GM12878 (cell line): Measurements from ENCODE around the gene TTC22. TPM values are rescaled to one million over a fixed set of nuclear protein-coding genes. Genes with fewer than 3 reads are reported as not detected.
A peak's percentile ranks its signal among the peaks of the same experiment; 100 is the strongest.

ENCODE experiments used
- ATAC-seq: fragments of 200-7000 bp; cut with Tn5 transposase; 3 replicates; pipeline ENCODE4 v1.9.1; 2020; ENCODE audit warnings: mild to moderate bottlenecking, moderate library complexity
- BruUV-seq: library from RNA; stranded (reverse); fragments of 400-500 nt; replicated peaks from 2 replicates; lab custom pipeline; 2021; lab: Mats Ljungman, UMichigan
- CTCF ChIA-PET: fragments of 300-600 bp; sonication (Branson Sonifier 250); formaldehyde crosslinking; extraction: SDS; loops from one replicate; lab custom pipeline; 2021; ENCODE audit warnings: inconsistent platforms; lab: Yijun Ruan, JAX
- POLR2A ChIA-PET: fragments of 350-600 bp; formaldehyde crosslinking; extraction: SDS; loops from one replicate; lab custom pipeline; 2021; ENCODE audit warnings: inconsistent platforms; lab: Charles Lee
- RAD21 ChIA-PET: fragments of 300-600 bp; sonication (Branson Sonifier 250); formaldehyde crosslinking; loops from one replicate; lab custom pipeline; 2023; ENCODE audit warnings: antibody characterized with exemption; ENCODE audit not compliant: unreplicated experiment; lab: Charles Lee
- SMC1A ChIA-PET: fragments of 300-600 bp; sonication (Branson Sonifier 250); formaldehyde crosslinking; loops from one replicate; lab custom pipeline; 2023; ENCODE audit not compliant: unreplicated experiment, uncharacterized antibody; lab: Charles Lee
- DNase-seq: peaks from one replicate; pipeline ENCODE4 v3.0.0-alpha.2; 2011; ENCODE audit warnings: low read depth, low spot score
- FAIRE-seq: peaks from 3 replicates; lab custom pipeline; 2011; peaks lifted over from hg19 to GRCh38; lab: Jason Lieb, UNC
- H2AFZ ChIP-seq: 2 replicates; pipeline ENCODE4 v1.6.0; 2011; ENCODE audit warnings: low read depth, low read length, control low read depth; ENCODE audit not compliant: control insufficient read depth
- H3K27ac ChIP-seq: 2 replicates; pipeline ENCODE4 v1.5.1; 2011; ENCODE audit warnings: control low read depth; ENCODE audit not compliant: control insufficient read depth, insufficient read depth
- H3K27me3 ChIP-seq, 2 experiments: replicated peaks in 1 of 2; 2 replicates each; pipeline versions ENCODE4 v1.6.0 to v1.6.1; 2011; ENCODE audit warnings: low read length in 1 of 2; ENCODE audit not compliant: control insufficient read depth in 2 of 2, insufficient read depth in 2 of 2
- H3K36me3 ChIP-seq, 2 experiments: 2 replicates each; pipeline ENCODE4 v1.5.1; 2011; ENCODE audit warnings: low read length in 1 of 2; ENCODE audit not compliant: control insufficient read depth in 2 of 2, insufficient read depth in 2 of 2
- H3K4me1 ChIP-seq: 2 replicates; pipeline ENCODE4 v1.6.1; 2011; ENCODE audit warnings: mild to moderate bottlenecking, low read length, moderate library complexity, mixed read lengths; ENCODE audit not compliant: control insufficient read depth, insufficient read depth
- H3K4me2 ChIP-seq: 2 replicates; pipeline ENCODE4 v1.6.0; 2011; ENCODE audit warnings: control low read depth; ENCODE audit not compliant: control insufficient read depth, insufficient read depth
- H3K4me3 ChIP-seq: fragments of 200-600 bp; sonication (generic); 2 replicates; pipeline ENCODE4 v1.5.1; 2016
- H3K79me2 ChIP-seq: 2 replicates; pipeline ENCODE4 v1.6.0; 2011; ENCODE audit warnings: low read length; ENCODE audit not compliant: control insufficient read depth, insufficient read depth
- H3K9ac ChIP-seq: 2 replicates; pipeline ENCODE4 v1.8.0; 2011; ENCODE audit warnings: low read length, control low read depth, mixed read lengths; ENCODE audit not compliant: control insufficient read depth, insufficient read depth
- H3K9me3 ChIP-seq: replicated peaks from 3 replicates; pipeline ENCODE4 v1.5.1; 2011; ENCODE audit warnings: mild to moderate bottlenecking, low read length; ENCODE audit not compliant: control insufficient read depth, insufficient read depth
- H4K20me1 ChIP-seq: 2 replicates; pipeline ENCODE4 v1.6.0; 2011; ENCODE audit not compliant: control insufficient read depth, insufficient read depth
- RAD21 ChIP-seq: IDR thresholded peaks from 2 replicates; pipeline ENCODE4 v1.6.1; 2011; ENCODE audit warnings: mild to moderate bottlenecking, low read depth, low read length, moderate library complexity; ENCODE audit not compliant: insufficient read depth
- RELA ChIP-seq: fragments of 450-650 bp; IDR thresholded peaks from 2 replicates; pipeline ENCODE4 v1.8.0; 2014; ENCODE audit warnings: borderline replicate concordance; ENCODE audit not compliant: partially characterized antibody
- SIN3A ChIP-seq: IDR thresholded peaks from 2 replicates; pipeline ENCODE4 v1.6.1; 2012; ENCODE audit warnings: low read depth, low read length, improper control_type of control experiment
- SMARCA5 ChIP-seq: fragments of 450-650 bp; IDR thresholded peaks from 2 replicates; pipeline ENCODE4 v1.6.1; 2017; ENCODE audit warnings: mild to moderate bottlenecking
- WRNIP1 ChIP-seq: IDR thresholded peaks from 2 replicates; pipeline ENCODE4 v1.6.1; 2011; ENCODE audit warnings: low read depth, low read length, improper control_type of control experiment, borderline replicate concordance
- WGBS: methylation state at CpG from one replicate; pipeline ENCODE4 v1.1.6; 2016; ENCODE audit warnings: low lambda C conversion rate; ENCODE audit not compliant: insufficient replicate concordance, insufficient coverage; ENCODE audit errors: missing lambda C conversion rate; 5-methylcytosine and 5-hydroxymethylcytosine counted together
- in situ Hi-C: fragments of 300-500 bp; cut with MboI; formaldehyde crosslinking; loops from 9 replicates; pipeline ENCODE4 v1.14.3; 2018; ENCODE audit warnings: mixed read lengths
- intact Hi-C: fragments of 100-400 bp; cut with micrococcal nuclease; formaldehyde crosslinking; loops from one replicate; pipeline ENCODE4 v1.14.2; 2022; ENCODE audit not compliant: unreplicated experiment
- polyA plus RNA-seq, 11 experiments: library from polyadenylated mRNA; depleted of rRNA in 4 of 11; unstranded in 6 of 11; stranded (reverse) in 5 of 11; fragments of >200 nt; fragmentation: Nextera tagmentation in 4 of 11; fragmentation: Illumina TruSeq in 1 of 11; extraction: Ambion mirVana in 4 of 11; extraction: Trizol in 1 of 11; gene quantifications; 1 replicate in 1 of 11; 2 replicates in 10 of 11; pipeline versions ENCODE4 v1.2.1 to v1.2.3, GENCODE V29; 2011 to 2016; ENCODE audit warnings: inconsistent platforms in 2 of 11, missing spikeins in 2 of 11, low read depth in 1 of 11
- total RNA-seq, 4 experiments: library from RNA; depleted of rRNA in 3 of 4; stranded (reverse); fragments of >200 nt in 3 of 4; fragmentation: Illumina TruSeq in 1 of 4; extraction: Trizol in 1 of 4; gene quantifications; 2 replicates each; pipeline versions ENCODE4 v1.2.1 to v1.2.3, GENCODE V29; 2013 to 2021
- TF ChIP-seq, protein P1 (sequence below), 3 experiments: IDR thresholded peaks in 2 of 3; conservative IDR thresholded peaks in 1 of 3; 2 replicates each; pipeline ENCODE4 v1.5.1; 2011; ENCODE audit warnings: low read depth in 3 of 3, low read length in 3 of 3, mild to moderate bottlenecking in 3 of 3, control low read depth in 2 of 3, moderate library complexity in 2 of 3, inconsistent platforms in 1 of 3, mixed read lengths in 1 of 3; ENCODE audit not compliant: control insufficient read depth in 2 of 3, insufficient read depth in 1 of 3; ENCODE audit errors: extremely low read depth in 1 of 3
- TF ChIP-seq, protein P2 (sequence below): IDR thresholded peaks from 2 replicates; pipeline ENCODE4 v1.6.1; 2012; ENCODE audit warnings: mild to moderate bottlenecking, low read depth, low read length
- TF ChIP-seq, protein P3 (sequence below): IDR thresholded peaks from 2 replicates; pipeline ENCODE4 v1.6.1; 2011; ENCODE audit warnings: borderline replicate concordance, low read depth, mild to moderate bottlenecking, moderate library complexity, low read length; ENCODE audit not compliant: insufficient read depth, poor library complexity, severe bottlenecking

Gene TTC22
- total and polyA plus RNA-seq, 10 of the 15 experiments (the other 5 are each of a cell fraction or from before 2014, with no cell fraction given): 0.64 to 5.1 (median 1.9) TPM

DNA sequence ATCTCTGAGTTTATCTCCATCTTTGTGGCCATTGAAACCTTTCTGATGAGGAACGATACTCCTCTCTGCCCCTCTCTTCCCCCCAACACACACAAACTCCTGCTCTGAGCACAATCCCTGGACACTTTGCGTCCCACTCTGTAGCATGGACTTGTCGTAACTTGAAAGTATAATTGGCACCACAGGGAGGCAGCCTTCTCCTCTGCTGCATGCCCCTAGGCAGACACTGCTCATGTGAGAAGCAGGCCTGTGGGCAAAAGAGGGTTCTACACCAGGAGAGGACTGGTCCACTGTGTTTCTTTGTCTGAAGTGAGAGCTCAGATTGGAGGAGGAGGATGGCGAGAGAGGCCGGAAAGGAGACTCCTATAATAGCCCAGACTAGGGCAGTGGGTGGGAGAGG lies 33.0 kb downstream of the TTC22 start:
- BruUV-seq: no TSS peak
- H3K36me3 ChIP-seq: no peaks in the 10 kb centered on the region
- POLR2A ChIA-PET: no interaction called here
- no peak overlapping the region for H2AFZ ChIP-seq
- H3K4me2 ChIP-seq: no peak overlapping the region
- intact Hi-C loops (no loop called here), in situ Hi-C loops (no loop called here)
- H3K27ac ChIP-seq: no peak overlapping the region
- H4K20me1 ChIP-seq: no peaks in the 10 kb centered on the region
- WGBS: 80% methylated on average over 5 of the region's 5 CpGs
- no peaks in the 10 kb centered on the region for H3K9me3 ChIP-seq
- peaks cover 9% of the 10 kb centered on the region for H3K4me1 ChIP-seq
- DNase-seq (no peak), FAIRE-seq (no peak), ATAC-seq (no peak)
- RAD21 ChIA-PET: interaction anchor here (1.2 to 1.5 kb wide), 2 partner anchors 12 to 32 kb away, joined by 3 to 5 read pairs; no protein-coding TSS in a partner anchor
- no peak for TF ChIP-seq WRNIP1
- TF ChIP-seq, protein P1, sequence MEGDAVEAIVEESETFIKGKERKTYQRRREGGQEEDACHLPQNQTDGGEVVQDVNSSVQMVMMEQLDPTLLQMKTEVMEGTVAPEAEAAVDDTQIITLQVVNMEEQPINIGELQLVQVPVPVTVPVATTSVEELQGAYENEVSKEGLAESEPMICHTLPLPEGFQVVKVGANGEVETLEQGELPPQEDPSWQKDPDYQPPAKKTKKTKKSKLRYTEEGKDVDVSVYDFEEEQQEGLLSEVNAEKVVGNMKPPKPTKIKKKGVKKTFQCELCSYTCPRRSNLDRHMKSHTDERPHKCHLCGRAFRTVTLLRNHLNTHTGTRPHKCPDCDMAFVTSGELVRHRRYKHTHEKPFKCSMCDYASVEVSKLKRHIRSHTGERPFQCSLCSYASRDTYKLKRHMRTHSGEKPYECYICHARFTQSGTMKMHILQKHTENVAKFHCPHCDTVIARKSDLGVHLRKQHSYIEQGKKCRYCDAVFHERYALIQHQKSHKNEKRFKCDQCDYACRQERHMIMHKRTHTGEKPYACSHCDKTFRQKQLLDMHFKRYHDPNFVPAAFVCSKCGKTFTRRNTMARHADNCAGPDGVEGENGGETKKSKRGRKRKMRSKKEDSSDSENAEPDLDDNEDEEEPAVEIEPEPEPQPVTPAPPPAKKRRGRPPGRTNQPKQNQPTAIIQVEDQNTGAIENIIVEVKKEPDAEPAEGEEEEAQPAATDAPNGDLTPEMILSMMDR (IDR thresholded peaks at IDR 0.05 in 2 of 3, conservative IDR thresholded peaks at IDR 0.05 in 1 of 3; ENCODE audit: control insufficient read depth in 2 of 3, extremely low read depth in 1 of 3, insufficient read depth in 1 of 3, low read depth in 3 of 3, low read length in 3 of 3): peak in 1 of 3 experiments; percentile 10; a peak in 1 of 6 replicates
- TF ChIP-seq RAD21: 0 out of 2 replicates have a peak, but pooled peaks have one; percentile 29
- H3K9ac ChIP-seq: no peak overlapping the region
- H3K27me3 ChIP-seq: no peaks in the 10 kb centered on the region
- SMC1A ChIA-PET: interaction anchor here (1.1 to 2.0 kb wide), 4 partner anchors 10 to 45 kb away, joined by 3 to 6 read pairs (median 3); no protein-coding TSS in a partner anchor
- H3K4me3 ChIP-seq: no peak overlapping the region
- H3K79me2 ChIP-seq: peaks cover 12% of the 10 kb centered on the region
- CTCF ChIA-PET: interaction anchor here (1.2 to 8.9 kb wide), 5 partner anchors 24 to 42 kb away, joined by 6 to 60 read pairs (median 7); partner anchors contain the start of gene TTC22

DNA sequence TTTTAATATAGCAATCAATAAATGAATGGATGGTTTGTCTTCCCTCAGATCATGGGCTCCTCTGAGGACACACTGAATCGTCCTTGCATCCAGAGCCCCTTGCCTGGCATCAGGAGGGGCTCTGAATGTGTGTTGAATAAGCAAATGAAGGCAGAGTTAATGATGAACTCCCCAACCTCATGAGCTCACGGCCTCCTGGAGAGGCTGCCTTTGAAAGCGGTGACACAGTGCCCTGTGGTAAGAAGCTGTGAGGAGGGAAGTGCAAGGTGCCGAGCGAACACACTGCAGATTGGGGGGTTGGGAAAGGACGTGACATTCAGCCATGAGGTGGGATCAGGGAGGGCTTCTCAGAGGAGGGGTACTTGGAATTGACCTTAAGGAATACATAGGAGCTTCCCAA lies 33.6 kb downstream of the TTC22 start:
- Histone ChIP-seq H3K79me2 (peaks cover 17% of the 10 kb centered on the region), H3K4me1 (peaks cover 9% of the 10 kb centered on the region), H2AFZ (no peak overlapping the region), H3K36me3 (no peaks in the 10 kb centered on the region), H3K27ac (no peak overlapping the region), H3K9ac (no peak overlapping the region), H4K20me1 (no peaks in the 10 kb centered on the region), H3K4me3 (no peak overlapping the region), H3K4me2 (no peak overlapping the region), H3K27me3 (no peaks in the 10 kb centered on the region), H3K9me3 (no peaks in the 10 kb centered on the region)
- ATAC-seq: no peak
- no peak for DNase-seq
- ChIA-PET POLR2A (no interaction called here), CTCF (interaction anchor here (1.2 to 8.9 kb wide), 4 partner anchors 28 to 42 kb away, joined by 6 to 60 read pairs (median 7); partner anchors contain the start of gene TTC22), SMC1A (interaction anchor here (0.9 to 2.0 kb wide), 5 partner anchors 28 to 110 kb away, joined by 3 to 6 read pairs (median 4); no protein-coding TSS in a partner anchor), RAD21 (interaction anchor here (1.2 to 1.5 kb wide), 3 partner anchors 11 to 34 kb away, joined by 3 to 10 read pairs (median 5); partner anchors contain the start of gene TTC22)
- in situ Hi-C loops (no loop called here), intact Hi-C loops (no loop called here)
- TF ChIP-seq, protein P2, sequence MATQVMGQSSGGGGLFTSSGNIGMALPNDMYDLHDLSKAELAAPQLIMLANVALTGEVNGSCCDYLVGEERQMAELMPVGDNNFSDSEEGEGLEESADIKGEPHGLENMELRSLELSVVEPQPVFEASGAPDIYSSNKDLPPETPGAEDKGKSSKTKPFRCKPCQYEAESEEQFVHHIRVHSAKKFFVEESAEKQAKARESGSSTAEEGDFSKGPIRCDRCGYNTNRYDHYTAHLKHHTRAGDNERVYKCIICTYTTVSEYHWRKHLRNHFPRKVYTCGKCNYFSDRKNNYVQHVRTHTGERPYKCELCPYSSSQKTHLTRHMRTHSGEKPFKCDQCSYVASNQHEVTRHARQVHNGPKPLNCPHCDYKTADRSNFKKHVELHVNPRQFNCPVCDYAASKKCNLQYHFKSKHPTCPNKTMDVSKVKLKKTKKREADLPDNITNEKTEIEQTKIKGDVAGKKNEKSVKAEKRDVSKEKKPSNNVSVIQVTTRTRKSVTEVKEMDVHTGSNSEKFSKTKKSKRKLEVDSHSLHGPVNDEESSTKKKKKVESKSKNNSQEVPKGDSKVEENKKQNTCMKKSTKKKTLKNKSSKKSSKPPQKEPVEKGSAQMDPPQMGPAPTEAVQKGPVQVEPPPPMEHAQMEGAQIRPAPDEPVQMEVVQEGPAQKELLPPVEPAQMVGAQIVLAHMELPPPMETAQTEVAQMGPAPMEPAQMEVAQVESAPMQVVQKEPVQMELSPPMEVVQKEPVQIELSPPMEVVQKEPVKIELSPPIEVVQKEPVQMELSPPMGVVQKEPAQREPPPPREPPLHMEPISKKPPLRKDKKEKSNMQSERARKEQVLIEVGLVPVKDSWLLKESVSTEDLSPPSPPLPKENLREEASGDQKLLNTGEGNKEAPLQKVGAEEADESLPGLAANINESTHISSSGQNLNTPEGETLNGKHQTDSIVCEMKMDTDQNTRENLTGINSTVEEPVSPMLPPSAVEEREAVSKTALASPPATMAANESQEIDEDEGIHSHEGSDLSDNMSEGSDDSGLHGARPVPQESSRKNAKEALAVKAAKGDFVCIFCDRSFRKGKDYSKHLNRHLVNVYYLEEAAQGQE: no peak
- TF ChIP-seq SIN3A (no peak), SMARCA5 (no peak), RELA (no peak)
- TF ChIP-seq, protein P3, sequence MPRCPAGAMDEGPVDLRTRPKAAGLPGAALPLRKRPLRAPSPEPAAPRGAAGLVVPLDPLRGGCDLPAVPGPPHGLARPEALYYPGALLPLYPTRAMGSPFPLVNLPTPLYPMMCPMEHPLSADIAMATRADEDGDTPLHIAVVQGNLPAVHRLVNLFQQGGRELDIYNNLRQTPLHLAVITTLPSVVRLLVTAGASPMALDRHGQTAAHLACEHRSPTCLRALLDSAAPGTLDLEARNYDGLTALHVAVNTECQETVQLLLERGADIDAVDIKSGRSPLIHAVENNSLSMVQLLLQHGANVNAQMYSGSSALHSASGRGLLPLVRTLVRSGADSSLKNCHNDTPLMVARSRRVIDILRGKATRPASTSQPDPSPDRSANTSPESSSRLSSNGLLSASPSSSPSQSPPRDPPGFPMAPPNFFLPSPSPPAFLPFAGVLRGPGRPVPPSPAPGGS: no peak
- WGBS: 17% methylated on average over 5 of the region's 6 CpGs
- no peak for FAIRE-seq
- no TSS peak for BruUV-seq
